Measurements from ENCODE around the gene DDR1.
A peak's percentile ranks its signal among the peaks of the same experiment; 100 is the strongest.
"Not testable (repeated sequence)": the region's sequence is repeated elsewhere in the genome, so short reads cannot be mapped to it uniquely, and the experiment has no call there.

Gene DDR1

DNA sequence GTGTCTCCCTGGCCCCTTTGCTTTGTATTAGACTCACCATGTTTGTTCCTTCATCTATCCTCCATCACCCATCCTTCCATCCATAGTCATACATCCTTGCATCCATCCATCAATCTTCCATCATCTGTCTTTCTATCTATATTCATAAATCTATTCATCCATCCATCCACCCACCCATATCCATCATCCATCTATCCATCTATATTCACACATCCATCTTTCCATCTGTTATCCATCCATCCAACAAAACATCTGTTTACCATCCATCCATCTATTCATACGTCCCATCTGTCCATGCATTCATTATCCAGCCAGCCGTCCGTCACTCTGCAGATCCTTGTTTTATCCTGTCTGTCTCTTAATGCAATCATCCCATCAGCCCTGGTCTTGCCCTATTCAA is 10.6 kb downstream of the DDR1 start:
- no peak for DNase-seq

DNA sequence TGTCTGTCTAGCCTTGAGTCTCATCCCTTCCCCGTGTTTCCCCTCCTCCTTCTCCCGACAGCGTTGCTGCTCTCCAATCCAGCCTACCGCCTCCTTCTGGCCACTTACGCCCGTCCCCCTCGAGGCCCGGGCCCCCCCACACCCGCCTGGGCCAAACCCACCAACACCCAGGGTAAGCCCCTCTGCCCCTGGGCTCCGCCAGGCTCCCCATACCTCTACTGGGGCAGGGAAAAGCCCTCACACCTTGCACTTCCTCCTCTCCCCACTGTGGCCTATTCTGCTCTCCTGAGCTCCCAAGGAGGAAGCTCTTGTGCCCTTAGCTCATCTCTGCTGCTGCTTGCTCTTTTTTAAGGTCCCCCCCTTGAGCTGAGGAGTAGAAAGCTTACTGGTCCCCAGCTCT is 11.0 kb downstream of the DDR1 start:
- DNase-seq, result no peak

DNA sequence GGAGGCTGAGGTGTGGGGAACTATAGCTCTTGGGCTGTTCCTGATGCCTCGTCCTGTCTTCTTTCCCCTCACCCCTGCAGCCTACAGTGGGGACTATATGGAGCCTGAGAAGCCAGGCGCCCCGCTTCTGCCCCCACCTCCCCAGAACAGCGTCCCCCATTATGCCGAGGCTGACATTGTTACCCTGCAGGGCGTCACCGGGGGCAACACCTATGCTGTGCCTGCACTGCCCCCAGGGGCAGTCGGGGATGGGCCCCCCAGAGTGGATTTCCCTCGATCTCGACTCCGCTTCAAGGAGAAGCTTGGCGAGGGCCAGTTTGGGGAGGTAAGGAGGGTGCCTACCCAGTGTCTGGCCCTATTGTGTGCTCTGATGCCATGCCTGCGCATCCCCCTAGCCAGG is 12.2 kb downstream of the DDR1 start:
- no peak for DNase-seq

DNA sequence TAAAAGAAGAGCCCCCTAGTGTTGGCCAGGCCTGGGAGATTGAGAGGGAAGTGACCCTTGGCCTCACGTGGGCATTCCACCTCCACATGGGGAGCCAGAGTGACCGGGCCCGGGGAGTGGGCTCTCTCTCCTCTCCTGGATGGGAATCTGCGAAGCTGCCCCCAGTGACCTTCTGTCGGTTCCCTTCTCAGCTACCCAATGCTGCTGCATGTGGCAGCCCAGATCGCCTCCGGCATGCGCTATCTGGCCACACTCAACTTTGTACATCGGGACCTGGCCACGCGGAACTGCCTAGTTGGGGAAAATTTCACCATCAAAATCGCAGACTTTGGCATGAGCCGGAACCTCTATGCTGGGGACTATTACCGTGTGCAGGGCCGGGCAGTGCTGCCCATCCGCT is 13.6 kb downstream of the DDR1 start:
- no peak for DNase-seq

DNA sequence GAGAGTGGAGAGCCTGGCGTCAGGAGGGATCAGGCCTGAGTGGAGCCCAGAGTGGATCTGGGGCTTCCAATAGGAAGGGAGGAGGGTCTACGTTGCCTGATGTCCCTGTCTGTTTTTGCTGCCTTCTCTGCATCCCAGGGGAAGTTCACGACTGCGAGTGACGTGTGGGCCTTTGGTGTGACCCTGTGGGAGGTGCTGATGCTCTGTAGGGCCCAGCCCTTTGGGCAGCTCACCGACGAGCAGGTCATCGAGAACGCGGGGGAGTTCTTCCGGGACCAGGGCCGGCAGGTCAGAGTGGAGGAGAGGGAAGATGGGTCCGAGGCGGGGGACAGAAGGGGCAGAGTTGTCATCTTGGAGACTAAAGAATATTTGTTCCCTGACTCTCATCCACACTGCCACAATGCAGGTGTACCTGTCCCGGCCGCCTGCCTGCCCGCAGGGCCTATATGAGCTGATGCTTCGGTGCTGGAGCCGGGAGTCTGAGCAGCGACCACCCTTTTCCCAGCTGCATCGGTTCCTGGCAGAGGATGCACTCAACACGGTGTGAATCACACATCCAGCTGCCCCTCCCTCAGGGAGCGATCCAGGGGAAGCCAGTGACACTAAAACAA is 14.5 kb downstream of the DDR1 start:
- DNase-seq, result no peak

DNA sequence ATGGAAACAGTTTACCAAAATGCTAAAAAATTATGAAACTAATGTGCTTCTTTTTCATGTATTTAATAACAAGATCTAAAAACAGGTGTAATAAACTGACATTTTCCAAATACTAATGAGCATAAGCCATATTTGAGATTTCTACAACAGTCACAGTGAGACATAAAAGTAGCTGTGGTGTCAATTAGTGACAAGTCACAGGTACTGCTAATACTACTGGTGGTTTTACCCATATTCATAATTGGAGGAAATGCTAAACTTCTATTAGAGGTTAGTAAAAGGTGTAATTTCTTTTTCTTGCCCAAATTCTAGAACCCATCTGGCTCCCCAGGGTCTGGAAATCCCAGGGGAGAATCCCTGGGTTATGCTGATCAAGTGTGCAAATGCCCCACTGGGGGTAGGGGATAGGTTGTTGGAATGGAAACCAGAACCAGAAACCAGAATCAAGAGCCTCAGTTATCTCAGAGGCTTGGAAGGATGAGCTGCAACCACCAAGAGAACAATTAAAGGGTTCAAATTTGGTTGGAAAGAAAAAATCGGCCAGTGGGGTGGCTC is 16.6 kb downstream of the DDR1 start:
- DNase-seq, result no peak

DNA sequence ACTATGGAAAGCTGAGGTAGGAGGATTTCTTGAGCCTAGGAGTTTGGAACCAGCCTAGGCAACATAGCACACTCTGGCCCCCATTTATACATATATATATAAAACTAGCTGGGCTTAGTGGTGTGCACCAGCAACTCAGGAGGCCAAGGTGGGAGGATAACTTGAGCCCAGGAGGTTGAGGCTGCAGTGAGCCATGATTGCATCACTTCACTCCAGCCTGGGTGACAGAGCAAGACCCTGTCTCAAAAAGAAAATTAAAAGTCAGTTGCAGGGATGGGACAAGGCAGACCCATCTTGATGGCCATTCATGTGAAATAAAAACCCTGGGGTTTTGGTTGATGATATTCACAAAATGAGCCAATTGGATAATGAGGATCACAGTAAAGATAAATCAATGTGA is 17.1 kb downstream of the DDR1 start:
- DNase-seq, result no peak

DNA sequence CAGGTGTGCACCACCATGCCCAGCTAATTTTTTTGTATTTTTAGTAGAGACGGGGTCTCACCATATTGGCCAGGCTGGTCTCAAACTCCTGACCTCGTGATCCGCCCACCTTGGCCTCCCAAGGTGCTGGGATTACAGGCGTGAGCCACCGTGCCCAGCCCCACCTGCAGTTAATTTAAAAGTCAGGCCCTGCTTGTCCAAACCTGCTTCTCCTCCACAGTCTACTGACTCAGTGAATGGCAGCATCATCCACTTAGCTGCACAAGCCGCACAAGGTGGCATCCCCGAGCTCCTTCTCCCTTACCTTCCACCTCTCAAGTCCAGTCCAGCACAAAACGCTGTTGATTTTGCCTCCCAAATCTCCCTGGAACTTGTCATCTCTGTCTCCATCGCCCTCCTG is 17.9 kb downstream of the DDR1 start:
- DNase-seq, result not testable (repeated sequence)

DNA sequence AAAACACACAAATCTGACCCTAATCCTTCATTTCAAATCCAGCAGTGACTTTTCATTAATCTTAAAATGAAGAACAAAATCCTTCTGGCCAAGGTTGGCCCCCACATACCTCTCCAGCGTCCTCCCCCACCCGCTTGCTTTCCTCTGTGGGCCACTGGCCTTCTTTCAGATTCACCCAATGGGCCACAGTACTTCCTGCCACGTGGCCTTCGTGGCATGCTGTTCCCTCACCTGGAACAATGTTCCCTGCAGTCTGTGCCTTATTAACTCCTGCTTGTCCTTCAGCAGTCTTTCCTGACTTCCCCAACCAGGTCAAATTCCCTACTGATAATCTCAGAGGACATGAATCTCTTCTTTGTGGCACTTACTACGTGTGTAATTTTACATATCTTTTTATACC is 18.4 kb downstream of the DDR1 start:
- no peak for DNase-seq

DNA sequence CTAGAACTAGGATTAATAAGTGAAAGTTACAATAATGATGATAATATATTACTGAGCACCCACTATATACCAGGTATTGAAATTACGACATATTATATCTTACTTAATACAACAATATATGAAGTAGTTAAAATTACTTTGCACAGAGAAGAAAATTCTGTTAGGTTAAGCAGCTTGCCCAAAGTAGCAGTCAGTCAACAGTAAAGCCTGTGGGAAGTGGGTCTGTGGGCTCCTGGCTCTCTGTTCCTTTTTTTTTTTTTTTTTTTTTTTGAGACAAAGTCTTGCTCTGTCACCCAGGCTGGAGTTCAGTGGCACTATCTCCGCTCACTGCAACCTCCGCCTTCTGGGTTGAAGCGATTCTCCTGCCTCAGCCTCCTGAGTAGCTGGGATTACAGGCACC is 18.9 kb downstream of the DDR1 start:
- no peak for DNase-seq

DNA sequence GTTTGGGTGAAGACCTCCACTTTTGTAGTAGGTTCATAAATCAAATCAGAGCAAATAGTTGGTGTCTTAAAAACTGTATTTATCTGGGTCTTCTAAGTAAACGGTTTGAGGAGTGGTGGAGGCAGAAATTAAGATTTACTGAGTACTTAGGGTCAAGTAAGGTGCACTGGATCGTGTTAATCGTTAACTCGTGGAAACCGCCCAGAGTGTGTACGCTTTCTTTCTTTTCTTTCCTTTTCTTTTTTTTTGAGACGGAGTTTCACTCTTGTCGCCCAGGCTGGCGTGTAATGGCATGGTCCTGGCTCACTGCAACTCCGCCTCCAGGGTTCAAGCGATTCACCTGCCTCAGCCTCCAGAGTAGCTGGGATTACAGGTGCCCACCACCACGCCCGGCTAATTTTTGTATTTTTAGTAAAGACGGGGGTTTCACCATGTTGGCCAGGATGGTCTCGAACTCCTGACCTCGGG is 23.0 kb downstream of the DDR1 start:
- not testable (repeated sequence) for DNase-seq

DNA sequence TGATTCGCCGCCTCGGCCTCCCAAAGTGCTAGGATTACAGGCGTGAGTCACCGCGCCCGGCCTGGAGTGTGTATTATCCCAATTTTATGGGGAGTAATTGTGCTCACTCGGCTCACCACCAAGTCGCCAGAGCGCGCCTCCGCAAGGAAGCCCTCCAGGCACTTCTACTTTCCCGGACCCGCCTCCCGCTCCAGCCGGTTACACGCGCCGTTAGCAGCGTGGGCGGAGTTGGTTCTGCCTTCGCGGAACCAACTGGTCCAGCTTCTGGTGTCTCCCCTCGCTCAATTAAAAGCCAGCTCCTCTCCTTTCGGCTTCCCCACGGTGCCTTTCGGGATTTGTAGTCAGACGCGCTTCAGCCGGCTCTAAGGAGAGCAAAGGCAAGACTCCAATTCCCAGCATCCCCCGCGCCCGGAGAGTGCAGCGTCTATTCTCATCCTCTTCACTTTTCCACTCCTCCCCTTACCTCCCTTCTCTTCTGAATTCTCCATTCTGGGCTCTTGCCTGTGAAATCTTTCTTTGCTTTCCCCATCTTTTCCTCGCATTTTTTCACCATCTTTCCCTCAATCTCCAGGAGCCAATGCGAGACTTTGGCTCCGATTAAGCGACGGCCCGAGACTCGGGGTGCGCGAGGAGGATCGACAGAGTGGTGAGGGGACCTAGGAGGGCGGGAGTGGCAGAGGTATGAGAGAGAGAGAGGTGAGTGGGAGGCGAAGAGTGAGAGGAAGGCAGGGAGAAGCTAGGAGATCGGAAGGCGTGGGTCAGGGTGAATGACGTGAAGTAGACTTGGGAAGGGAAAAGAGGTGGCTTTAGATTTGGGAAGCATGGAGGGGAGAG is 23.7 kb downstream of the DDR1 start, which contains the start of gene GTF2H4:
TSS of gene GTF2H4 (plus strand) at position 450 of the 834 bp plus-strand sequence.
- DNase-seq, result peak; percentile 78 to 91 (median 79)

DNA sequence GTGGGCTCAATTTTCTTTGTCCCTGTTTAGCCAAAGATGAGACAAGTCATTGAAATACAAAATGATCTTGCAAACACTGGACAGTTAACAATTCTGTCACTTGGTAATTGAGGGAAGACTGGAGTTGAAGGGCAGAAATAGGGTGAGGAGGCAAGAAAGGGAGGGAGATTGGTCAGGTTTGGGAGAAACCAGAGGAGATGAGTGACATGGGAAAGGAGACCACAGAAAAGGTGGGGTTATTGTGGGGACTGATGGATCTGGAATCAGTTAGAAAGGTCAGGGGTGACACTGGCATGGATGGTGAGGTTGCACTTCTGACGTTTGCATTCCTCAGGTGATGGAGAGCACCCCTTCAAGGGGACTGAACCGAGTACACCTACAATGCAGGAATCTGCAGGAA is 24.4 kb downstream of the DDR1 start:
- DNase-seq, result no peak

DNA sequence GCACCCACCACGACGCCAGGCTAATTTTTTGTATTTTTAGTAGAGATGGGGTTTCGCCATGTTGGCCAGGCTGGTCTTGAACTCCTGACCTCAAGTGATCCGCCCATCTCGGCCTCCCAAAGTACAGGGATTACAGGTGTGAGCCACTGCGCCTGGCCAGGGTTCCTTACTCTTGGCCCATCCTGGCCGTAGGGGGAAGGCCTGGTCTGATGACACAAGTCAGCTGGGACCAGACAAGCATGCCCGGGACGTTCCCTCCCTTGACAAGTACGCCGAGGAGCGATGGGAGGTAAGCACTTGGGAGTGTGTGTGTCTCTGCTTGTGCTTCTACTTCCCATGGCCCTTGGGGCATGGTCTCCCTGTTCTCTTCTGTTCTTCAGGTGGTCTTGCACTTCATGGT is 26.2 kb downstream of the DDR1 start:
- DNase-seq, result not testable (repeated sequence)

DNA sequence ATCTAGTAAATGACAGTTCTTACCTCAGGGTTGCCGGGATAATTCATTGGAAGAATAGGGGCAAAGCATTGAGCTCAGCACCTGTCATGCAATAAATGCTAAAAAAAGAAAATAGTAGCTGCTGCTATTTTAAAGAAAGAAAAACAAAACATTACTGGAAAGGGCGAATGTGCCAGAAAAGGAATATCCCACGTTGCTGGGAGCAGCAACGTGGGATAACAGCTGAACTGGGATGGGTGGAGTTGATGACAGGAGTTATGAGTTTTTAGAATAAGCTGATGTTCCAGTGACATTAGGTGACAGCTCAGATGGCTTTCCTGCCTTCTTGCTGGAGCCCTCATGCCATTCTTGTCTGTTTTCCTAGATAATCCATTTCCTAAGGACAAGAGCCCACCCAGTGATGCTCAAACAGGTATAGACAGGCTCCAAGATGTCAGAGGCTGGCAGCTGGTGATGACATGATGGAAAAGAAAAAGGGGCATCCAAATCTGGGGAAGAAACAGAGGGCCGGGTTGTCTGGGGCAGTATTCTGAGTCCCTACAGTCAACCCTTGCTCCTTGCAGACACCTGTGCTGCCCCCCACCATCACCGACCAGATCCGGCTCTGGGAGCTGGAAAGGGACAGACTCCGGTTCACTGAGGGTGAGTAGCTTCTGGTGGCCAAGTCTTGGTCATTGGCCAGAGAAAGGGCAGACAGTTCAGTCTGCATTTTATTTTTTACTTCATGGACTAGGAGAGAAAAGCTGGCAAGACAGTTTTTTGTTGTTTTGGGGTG is 28.6 kb downstream of the DDR1 start:
- DNase-seq, result no peak

DNA sequence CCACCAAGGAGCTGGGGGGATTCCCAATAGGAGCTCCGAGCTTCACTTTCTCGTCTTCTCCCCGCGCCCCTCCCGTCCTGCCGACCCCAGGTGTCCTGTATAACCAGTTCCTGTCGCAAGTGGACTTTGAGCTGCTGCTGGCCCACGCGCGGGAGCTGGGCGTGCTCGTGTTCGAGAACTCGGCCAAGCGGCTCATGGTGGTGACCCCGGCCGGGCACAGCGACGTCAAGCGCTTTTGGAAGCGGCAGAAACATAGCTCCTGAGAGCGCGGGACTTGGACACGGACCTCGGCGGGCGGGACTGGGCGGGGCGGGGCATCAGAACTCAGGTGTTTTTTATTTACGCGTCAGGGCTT is 29.4 kb downstream of the DDR1 start:
- DNase-seq, result no peak

DNA sequence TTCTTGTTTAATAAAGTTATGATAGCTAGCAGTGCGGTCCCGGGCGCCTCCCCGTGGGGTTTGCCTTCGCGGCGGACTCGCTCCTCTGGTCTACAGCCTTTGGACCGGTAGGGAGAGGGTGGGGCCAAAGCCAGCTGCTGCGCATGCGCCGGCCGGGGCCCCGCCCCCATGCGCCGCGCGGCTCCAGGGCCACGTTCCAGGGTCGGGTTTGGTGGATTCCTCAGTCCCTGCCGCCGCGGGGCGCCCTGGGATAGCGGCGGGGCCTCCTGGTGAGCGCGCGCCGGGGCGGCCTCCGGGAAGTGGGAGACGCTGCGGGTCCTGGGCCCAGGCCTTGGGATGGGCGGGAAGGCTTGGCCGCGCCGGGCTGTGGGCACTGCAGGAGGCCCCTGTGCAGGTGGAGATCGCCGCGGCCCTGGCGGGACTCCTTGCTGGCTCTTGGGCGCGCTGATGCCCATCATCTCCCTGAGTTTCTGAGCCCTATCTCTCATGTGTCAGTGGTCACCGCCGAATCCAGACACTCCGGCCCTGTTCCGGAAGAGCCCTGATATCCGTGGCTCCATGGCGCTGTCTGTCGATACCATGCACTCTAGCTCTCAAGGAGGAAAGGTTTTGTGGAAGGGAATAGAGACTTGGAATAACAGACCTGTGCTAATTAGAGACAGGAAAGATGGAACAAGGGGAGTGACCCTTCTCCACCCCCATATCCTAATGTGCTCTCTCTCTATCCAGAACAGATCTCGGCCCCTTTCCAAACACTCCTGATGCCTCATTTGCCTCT is 29.9 kb downstream of the DDR1 start, which contains the start of gene VARS2:
TSS of gene VARS2 (plus strand) at position 163 of the 778 bp plus-strand sequence. CDS start at position 762, 599 bp downstream.
- peak; percentile 63 to 77 (median 68) for DNase-seq

DNA sequence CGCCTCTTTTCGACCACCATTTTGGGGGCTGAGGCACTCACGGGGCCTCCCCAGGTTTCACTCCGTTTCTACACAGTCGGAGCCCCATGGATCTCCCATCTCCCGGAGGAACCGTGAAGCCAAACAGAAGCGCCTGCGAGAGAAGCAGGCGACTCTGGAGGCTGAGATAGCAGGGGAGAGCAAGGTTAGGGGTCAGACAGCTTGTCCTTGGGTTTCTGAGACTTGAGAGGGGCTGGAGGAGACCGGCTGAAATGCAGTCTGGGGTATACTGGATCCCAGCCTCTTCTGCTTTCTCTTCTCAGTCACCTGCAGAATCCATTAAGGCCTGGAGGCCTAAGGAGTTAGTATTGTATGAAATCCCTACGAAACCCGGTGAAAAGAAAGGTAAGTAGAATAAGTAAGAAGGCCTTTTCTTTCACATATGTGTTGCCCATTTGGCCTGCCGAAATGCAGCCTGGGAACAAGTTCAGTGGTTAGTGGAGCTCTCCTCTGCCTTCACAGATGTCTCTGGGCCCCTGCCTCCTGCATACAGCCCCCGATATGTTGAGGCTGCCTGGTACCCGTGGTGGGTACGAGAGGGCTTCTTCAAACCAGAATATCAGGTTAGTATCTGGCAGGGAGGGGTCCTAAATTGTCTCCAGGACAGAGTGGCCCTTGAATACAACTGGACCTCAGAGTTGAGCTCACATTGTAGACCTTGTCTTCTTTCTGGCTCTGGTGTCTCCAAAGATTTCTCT is 30.7 kb downstream of the DDR1 start:
- DNase-seq, result no peak

DNA sequence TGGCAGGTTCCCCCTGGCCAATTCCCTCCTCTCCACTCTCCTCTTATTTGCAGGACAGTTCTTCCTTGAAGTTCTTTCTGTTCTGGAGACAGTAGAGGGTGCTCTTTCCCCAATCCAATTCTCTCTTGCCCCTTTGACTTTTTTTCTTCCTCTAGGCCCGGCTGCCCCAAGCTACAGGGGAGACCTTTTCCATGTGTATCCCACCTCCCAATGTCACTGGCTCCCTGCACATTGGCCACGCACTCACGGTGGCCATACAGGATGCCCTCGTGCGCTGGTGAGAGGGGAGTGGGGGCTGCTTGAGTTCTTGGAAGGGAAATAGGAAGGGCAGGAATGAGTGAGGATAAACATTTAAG is 31.2 kb downstream of the DDR1 start:
- DNase-seq, result no peak

DNA sequence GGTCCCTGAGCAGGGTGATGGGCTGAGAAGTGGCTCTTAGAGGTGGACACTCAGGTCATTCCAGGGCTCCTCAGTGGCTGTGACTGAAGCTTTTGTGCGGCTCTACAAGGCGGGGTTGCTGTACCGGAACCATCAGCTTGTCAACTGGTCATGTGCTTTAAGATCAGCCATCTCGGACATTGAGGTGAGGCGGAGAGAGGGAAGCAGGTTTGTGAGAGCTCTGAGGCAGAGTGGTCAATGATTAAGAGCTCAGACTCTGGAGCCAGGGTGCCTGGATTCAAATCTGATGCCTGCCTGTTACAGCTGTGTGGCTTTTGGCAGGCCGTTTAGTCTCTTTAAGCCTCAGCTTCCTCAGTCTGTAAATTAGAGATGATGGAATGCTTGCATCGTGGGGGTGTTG is 32.7 kb downstream of the DDR1 start:
- DNase-seq, result no peak

DNA sequence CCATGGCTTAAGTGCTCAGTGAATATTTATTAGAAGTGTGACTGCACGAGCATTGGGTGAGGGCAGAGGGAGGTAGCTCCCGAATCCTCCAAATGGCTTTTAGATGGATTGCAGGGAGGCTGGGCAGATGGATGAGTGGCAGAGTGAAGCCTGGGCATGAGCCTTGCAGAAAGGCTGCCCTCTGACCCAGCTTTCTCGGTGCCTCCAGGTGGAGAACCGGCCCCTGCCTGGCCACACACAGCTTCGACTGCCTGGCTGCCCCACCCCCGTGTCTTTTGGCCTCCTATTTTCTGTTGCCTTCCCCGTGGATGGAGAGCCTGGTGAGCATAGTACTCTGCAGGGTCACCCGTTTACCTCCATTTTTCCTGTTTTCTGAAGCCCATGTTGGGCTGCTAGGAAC is 33.2 kb downstream of the DDR1 start:
- no peak for DNase-seq

DNA sequence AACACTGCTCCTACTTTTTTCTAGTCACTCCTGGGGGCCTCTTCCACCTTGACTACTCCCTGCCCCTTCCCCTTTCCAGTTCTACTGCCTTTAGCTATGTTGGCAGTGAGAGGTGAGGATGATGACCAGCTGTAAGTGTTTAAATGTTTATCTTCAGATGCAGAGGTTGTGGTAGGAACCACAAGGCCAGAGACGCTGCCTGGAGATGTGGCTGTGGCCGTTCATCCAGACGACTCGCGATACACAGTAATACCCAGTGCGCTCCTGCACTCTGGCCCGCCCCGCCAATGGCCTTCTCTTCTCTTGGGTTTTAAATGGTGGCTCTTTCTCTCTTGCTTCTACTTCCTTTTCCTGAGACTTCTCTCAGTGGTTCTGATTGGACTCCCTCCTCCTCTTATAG is 34.4 kb downstream of the DDR1 start:
- DNase-seq, result no peak

Data from activated naive CD4-positive, alpha-beta T cell (primary cell).